GM19239 (cell line): ENCODE results near the gene SIAH3.
"Not testable (repeated sequence)": the region's sequence is repeated elsewhere in the genome, so short reads cannot be mapped to it uniquely, and the experiment has no call there.

Experiments used
- DNase-seq: peaks from one replicate; pipeline ENCODE4 v3.0.0; 2011; ENCODE audit warnings: low spot score; ENCODE audit not compliant: insufficient read length
- FAIRE-seq: peaks from 2 replicates; lab custom pipeline; 2011; peaks lifted over from hg19 to GRCh38; lab: Jason Lieb, UNC

SIAH3 gene

DNA sequence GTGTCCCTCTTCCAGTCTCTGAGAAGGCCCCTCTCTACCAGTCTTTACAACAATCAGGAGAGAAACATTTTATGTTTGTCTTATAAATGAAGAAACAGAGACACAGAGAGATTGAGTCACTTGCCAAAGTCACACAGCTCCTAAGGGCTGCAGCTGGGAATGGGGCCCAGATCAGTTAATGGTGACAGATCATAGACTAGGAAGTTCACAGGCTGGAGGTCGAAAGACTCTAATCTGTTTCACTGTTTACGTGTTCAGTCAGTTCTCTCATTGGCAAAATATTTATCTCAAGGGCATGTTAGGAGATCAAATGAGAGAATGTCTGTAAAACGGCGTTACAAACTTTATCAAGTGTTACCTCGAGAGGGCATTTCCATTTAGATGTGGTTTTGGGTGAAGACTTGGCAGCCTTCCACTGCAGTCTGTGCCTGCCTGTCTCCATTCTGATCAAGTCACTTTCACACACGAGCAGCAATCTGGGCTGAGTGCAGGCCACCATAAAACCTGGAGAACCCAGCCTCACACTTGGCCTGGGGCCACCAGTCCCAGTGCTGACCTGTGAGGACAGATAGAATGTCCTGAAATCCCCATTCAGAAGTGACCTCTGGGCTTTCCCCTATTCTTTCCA, 65.1 kb downstream of the SIAH3 start:
- no peak for DNase-seq
- no peak for FAIRE-seq

DNA sequence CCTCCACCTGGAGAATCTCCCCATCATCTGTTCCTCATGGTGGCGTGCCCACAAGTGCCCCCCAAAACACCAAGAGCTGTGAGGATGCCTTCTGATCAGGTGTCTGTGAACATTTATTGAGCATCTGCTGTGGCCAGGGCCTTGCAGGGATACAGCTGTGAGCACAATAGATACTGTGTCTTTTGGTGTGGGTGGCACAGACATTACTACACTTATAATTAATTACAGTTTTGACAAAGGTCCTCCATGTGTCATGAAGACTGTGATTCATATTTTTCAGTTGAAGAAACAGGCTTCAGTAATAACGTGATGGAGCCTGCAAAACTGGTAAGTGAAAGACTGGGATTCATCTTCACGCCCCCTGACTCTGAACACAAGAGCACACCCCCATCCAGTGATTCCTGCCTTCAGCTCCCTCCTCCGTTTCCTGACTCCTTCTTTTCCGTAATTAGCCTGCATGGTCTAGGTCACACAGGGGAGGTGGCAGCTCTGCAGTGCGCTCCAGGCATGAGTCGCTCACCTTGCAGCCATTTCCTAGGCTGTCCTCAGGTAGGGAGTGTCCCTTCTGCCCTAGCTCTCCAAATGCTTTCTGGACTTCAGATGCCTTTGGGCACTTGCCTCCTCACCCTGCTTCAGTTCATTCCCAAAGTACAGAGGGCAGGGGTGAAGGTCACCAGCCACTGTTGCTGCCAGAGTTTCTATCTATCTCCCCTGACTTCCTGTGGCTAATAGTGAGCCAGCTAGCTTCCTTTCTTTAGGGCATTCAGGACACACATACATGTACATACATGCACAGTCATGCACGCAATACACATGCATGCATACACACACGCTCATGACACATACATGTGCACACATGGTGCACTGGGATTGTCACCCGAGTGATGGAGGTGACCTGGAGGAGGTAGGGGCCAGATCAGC, 66.5 kb downstream of the SIAH3 start:
- no peak for DNase-seq

DNA sequence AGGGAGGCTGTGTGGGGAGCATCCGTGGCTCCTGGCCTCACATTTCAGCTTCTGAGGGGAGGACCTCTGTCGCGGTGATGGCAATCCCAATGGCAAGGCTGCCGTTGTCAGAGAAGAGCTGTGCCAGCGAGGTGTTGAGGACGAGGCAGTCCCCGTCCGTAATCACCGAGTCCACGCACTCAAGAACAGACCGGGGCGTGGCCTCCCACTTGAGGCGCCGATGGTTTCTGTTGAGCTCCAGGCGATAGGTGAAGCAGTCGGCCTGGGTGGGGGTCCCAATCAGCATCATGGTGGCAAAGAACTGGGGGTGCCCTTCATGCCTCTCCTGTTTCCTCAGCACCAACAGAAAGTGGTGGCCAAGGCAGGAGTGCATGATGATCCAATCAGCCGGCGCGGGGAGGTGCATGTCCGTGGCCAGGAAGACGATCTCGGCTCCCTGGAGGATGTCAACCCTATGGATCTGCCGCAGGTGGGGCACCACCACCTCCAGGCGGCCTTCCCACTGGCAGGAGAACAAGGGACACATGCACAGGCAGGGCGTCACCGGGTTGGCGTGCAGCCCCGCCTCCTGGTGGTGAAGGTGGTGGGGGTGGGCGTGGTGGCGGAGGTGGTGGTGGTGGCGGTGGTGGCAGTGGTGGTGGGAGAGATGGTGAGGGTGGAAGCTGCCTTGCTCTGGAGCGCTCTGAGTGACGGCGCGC, 68.1 kb downstream of the SIAH3 start:
- DNase-seq: no peak
- no peak for FAIRE-seq

More for the DNA sequence above, 66.5 kb downstream of the SIAH3 start:
- no peak for FAIRE-seq

DNA sequence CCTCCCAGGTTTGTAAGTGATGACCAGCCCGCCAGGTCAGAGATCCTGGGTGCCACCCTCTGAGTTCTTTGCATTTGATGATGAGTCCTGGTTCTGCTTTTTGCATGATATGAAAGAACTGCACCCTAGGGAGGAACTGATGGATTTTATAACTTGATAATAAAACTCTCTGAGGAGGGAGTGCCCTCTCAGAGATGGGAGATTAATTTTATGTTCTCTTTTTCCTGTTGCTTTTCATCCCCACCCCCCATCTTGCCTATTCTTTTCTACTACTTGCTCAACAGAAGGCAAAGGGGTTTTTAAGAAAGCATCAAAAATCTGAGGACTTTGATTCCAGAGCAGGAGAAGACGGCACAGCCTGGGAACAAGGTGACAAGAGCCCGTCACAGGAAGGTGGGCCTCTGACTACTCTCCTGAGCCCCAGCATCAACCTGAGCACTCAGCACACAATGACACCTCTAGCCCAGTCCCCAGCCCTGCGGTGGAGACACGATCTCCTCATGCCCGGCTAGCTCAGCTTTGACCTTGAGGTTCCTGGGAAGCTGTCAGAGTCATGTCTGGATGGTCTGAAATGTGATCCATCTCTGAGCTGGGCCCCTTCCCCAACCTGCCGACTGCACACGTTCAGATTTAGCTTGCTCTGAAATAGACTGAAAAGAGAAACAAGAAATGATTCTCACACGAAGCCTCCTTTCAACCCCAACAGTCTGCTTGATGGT, 69.1 kb downstream of the SIAH3 start:
- FAIRE-seq (no peak), DNase-seq (no peak)

DNA sequence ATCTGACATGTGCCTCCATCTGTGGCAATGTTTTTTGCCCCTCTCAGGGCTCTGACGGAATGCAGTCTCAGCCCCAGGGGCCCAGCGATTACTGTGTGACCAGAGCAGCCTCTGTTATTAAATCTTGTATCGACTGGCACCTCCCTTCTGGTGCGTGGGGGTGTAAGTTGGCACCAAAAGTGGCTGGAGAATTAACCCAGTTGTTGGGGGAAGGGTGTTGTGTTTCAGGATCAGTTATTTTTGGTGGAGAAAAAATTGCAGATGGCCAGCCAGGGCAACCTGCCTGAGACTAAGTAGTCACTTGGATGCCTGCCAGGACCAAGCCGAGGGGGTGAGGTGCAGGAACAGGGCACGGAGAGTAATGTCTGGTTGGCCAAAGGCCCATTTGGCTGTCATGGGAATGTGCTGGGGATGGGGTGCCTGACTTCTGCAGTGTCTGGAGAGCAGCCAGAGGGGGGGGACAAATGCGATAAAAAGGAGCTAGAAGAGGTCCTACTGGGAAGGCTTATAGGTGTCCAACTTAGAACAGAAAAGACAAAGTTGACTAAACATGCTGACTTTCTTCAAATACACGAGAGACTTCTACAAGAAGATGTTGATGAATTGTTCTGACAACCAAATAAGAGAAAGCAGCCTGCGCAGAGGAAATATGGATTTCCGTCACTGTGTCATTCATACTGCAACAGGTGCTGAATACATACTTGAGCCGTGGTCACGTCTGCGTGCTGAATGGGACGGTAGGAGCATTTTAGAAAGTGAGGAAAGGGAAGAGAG, 69.8 kb downstream of the SIAH3 start:
- DNase-seq (no peak), FAIRE-seq (no peak)

DNA sequence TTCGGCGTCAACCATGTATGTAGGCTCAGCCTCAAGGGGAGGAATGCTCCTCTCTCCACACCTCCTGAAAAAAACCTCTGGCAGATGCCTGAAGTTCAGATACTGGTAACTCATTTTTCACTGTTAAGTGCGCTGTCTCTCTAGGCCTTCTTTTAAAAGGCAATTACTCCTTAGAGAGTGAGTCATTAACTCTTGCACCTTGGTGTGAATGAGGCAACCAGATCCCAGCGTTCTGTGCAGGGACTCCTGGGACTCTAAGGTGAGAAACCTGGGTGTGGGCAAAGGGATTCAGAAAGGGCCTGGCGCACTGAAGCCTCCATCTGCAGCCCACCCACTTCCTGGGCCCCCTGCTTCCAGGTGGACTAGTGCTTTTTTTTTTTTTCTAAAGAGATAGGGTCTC, 71.7 kb downstream of the SIAH3 start:
- no peak for FAIRE-seq
- no peak for DNase-seq

DNA sequence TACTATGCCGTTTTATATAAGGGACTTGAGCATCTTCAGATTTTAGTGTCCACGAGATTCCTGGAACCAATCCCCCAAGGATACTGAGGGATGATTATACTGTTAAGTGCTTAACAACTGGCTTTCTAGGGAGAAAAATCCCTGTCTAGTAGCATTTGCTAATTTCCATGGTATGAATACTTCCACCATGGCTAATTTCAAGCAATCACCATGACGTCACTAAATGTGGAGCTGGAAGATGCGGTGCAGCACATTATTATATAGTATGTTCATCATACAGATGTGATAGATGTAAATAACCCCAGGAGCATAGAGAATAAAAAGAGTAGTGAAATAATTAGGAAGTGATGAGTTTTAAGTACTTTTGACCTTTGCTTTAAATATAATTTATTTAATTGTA, 72.7 kb downstream of the SIAH3 start:
- no peak for FAIRE-seq
- DNase-seq: no peak

DNA sequence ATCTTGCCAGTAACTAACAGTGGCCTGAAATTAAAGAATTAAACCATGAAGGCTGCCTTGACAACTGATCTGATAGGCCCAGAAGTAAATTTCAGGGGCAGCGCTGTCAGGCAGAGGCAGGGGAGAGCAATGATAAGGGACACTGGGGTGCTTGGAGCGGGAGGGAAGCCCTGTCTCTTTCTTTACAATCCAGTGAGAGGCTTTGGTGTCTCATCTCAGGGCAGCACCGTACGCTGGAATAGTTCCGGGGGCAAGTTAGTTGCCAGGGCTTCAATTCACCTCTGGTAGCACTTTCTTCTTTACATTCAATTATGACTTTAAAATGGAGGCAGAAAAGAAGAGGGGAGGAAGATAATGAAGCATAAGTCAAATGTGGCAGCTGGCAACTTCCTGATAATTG, 74.8 kb downstream of the SIAH3 start:
- DNase-seq (no peak), FAIRE-seq (no peak)

DNA sequence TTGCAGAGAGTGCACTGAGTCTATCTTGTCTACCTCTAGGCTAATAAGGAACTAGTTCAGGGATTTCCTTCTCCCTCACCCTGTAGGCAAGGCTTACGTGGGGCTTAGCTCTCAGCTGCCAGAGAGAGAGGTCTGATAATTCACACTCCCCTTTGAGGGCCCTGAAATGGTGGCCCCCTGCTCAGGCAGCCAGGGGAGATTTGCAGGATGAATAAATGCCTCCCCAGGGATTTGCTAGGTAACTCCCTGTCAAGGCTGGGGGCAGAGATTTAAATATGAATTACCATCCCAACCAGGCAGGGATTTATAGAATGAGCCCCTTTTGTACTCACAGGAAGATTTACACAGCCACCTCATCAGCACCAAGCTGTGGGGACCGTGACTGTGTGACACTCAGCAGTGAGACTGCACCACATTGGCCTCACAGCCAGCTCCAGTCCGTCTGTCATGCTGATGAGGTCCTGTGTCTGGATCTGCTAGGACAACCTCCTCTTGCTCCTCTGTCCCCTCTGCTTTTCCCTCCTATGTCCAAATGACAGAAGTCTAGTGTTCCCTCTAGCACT, 76.1 kb downstream of the SIAH3 start:
- DNase-seq: no peak

DNA sequence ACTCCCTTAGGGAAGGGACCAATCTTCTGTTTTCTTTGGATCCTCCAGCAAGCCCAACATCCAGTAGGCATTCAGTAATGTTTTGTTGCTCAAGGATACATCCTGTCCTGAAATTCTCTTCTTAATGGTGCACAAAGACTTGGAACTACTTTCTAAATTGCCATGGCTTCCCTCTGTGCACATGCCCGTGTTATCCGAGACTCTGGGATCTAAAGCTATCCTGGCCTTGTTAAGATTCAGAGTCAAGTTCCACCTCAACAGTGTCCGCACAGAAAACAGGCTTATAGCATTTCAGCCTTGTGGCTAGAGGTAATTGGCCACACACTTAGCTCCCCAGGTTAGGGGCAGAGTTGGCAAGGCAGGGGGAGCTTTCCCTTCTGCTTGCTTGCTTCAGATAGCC, 77.6 kb downstream of the SIAH3 start:
- DNase-seq (no peak), FAIRE-seq (no peak)

More for the DNA sequence above, 76.1 kb downstream of the SIAH3 start:
- FAIRE-seq: no peak

DNA sequence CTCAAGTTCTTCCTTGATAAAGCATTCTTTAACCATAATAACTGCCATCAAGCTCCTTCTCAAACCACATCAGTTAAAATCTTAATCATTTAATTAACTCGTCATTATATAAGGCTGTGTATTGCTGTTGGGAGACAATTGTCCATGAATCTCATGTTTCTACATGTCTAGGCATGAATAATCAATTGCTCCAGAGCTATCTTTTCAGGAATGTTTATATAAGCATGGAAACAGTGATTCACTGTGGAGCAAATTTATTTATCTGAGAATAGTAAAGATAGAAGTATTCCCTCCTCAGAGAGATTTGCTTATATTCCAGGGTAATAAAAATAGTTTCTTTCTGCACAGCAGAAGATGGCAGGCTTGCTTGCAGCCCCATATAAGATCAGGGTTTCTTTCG, 78.3 kb downstream of the SIAH3 start:
- FAIRE-seq (no peak), DNase-seq (no peak)

DNA sequence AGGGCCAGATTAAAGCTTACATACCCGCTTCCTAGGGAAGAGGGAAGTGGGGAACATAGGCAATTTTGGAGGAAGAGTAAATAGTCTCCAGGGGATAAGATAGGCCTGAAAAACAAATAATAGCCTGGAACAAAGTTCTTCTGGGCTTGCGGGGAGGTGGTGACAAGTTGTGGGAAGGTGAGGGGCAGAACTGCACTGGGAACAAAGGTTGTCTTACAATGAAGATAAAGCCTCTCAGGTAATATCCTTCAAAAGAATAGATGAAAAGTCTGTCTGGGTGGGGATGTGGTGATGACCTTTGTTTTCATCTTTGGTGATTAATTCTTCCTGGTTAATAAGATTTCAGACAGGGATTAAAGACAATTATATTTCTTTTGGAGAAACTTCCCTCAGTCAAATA, 80.7 kb downstream of the SIAH3 start:
- FAIRE-seq: no peak

DNA sequence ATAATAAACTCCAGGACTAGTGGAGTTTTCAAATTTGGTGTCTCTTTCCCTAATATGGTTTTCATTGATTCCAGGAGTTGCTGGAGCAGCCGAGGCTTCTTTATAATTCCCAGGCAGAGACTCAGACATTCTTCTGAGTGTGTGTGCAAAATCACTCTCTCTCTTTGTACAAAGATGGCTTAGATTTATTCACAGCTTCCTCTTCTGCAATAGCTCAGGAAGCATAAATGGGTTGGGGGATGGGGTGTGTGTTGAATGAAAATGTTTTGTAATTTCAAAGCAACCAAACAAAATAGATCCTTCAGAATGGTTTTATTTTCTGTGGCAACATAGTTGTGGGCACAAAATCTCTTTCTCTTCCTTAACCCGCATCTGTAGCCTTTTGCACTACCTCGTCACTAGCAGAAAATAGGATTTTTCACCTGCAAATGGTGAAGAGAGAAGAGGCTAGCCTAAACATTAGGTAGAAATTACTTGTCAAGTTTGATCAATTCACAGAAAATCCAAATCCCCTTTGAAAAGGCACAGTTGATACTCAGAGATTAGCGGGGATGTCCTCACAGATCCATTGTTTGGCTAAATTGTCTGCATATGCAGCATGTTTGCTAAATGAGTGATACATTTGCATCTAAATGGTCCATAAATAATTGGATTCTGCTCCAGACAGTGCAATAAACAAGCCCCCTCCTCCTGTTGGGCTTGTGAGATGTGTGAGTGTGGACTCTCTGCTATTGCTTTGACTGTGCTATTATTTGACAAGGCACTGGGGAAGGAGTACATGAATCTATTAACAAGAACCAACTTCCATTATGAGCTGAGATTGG, 82.7 kb downstream of the SIAH3 start:
- FAIRE-seq (no peak), DNase-seq (no peak)

More for the DNA sequence above, 80.7 kb downstream of the SIAH3 start:
- DNase-seq: no peak

DNA sequence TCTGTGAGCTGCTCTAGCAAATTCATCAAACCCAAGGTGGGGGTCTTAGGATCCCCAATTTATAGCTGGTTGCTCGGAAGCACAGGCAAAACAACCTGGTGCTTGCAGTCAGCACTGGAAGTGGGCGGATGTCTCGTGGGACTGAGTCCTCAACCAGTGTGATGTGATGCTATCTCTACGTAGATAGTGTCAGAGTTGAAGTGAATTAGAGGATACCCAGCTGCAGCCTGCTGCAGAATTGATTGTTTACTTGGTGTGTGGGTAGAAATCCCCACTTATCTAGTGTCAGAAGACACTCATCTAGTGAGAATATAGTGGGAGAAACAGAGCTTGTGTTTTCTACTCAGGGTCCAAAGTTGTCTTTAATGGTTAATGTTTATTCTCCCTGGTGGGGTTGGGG, 86.1 kb downstream of the SIAH3 start:
- FAIRE-seq: no peak

DNA sequence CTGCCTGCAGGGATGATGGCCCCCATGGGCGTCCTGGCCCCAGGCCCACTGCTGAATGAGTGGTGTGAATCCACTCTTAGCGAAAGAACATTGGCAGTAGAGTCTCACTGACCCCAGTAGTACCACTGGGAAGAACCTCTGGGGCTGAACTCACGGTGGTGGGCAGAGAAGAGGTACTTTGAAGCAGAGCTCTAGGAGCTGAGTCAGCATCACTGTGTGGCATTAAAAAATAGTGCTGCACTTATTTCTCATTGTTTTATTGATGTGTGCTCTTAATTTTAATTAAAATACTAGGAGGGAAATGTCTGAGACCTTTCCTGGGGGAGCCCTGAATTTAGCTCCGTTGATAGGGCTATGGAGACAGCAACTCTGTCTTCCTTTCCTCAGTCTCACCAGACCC, 88.1 kb downstream of the SIAH3 start:
- FAIRE-seq (no peak), DNase-seq (no peak)

More for the DNA sequence above, 86.1 kb downstream of the SIAH3 start:
- DNase-seq: no peak

DNA sequence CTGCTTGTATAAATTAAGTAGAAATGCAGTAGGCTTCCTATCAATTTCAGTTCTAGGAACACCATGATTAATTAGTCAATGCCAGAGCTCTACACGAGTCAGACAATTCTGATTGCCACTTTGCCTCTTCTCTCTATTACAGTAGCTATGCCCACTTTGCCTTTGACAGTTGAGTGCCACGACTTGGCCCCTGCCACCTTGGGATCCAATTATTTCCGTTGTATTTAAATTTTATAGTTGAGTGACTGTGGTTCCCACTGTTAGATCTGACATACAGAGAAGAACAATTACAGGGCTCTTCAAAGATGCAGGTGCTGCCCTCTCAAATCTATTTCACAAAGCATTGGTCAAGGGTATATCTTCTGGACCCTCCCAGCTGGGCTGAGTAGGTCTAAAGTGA, 94.0 kb downstream of the SIAH3 start:
- not testable (repeated sequence) for FAIRE-seq, DNase-seq

DNA sequence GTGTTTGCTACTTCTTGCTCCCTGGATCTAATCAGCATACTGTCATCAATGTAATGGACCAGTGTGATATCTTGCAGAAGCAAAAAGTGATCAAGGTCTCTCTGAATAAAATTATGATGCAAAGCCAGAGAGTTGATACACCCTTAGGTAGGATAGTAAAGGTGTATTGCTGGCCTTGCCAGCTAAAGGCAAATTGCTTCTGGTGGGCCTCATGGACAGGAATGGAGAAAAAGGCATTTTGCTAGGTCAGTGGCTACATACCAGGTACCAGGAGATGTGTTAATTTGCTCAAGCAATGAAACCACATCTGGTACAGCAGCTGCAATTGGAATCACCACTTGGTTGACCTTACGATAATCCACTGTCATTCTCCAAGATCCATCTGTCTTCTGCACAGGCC, 95.1 kb downstream of the SIAH3 start:
- DNase-seq, FAIRE-seq: not testable (repeated sequence)

DNA sequence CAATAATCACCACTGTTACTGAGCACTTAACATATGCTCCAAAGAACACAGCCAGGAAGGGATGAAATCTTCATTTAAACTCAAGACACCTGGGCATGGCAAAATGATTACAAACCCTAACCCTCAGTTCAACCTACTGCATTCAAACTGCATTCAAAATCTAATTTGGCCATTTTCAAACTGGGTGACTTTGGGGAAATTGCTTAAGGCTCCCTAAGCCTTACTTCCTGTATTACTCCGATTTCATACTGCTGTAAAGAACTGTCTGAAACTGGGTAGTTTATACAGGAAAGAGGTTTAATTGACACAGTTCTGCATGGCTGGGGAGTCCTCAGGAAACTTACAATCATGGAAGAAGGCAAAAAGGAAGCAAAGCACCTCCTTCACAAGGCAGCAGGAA, 99.0 kb downstream of the SIAH3 start:
- no peak for DNase-seq

More for the DNA sequence above, 99.0 kb downstream of the SIAH3 start:
- no peak for FAIRE-seq
